ENCODE results near the gene HMGXB4. TPM values are rescaled to one million over a fixed set of nuclear protein-coding genes. Genes with fewer than 3 reads are reported as not detected.

Gene HMGXB4
- total RNA-seq, 1 donor from 2014 or later = 45.7 TPM

DNA sequence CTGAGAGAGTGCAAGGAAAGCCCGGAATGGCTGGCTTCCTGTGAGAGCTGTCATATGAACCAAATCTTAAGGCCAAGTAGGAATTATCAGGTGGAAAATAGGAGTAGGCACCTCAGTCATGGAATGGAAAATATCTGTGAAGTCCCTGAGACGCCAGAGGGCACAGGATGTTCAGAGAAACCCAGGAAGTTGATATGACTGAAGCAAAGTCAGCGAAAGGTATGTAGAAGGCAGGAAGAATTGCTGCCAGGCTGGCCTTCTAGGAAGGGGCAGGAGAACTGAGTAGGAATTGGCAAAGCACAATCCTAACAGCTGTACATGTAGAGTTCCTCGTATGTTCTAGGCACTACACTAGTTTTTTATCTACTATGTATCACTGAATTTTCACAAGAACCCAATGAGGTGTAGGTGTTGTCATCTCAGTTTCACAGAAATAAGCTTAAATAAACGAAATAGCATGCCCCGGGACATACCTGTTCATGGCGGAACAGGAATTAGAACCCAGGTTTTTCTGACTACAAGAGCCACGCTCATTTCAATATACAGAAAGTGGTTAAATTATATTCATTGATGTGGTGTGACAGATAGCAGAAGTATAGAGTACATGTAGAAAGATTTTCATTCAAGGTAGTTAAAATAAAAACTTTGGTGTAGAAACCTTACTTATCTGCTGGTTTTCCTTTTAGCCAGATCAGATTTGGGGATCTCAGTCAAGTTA lies 17.0 kb downstream of the HMGXB4 start:
- H3K27ac Mint-ChIP-seq = peak overlapping the region; percentile 70

DNA sequence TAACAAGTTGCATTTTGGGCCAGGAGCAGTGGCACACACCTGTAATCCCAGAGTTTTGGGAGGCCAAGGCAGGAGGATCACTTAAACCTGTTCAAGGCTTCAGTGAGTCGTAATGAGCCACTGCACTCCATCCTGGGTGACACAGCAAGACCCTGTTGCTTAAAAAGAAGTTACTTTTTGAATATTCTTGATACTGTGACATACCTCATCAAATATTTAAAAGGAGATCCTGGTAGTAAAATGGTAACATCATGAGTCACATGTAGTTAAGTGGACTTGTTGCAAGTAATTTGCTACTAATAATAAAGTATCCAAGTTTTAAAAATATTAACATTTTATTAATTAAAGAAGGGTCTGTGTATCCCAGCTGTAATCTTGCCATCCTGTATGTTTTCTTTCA lies 18.3 kb downstream of the HMGXB4 start:
- Mint-ChIP-seq H3K27ac (no peak overlapping the region), H3K9me3 (no peaks in the 10 kb centered on the region), H3K27me3 (ENCODE audit: insufficient read depth) (no peaks in the 10 kb centered on the region), H3K4me3 (no peak overlapping the region), H3K4me1 (ENCODE audit: low read depth) (peaks cover 51% of the 10 kb centered on the region), H3K36me3 (ENCODE audit: low read depth) (peaks cover 40% of the 10 kb centered on the region)
- intact Hi-C loops (cut with micrococcal nuclease) = no loop called here
- DNase-seq (ENCODE audit: low spot score) = no peak

More for the DNA sequence above, 17.0 kb downstream of the HMGXB4 start:
- Mint-ChIP-seq H3K4me3 (no peak overlapping the region), H3K4me1 (ENCODE audit: low read depth) (peaks cover 42% of the 10 kb centered on the region), H3K36me3 (ENCODE audit: low read depth) (peaks cover 38% of the 10 kb centered on the region), H3K27me3 (ENCODE audit: insufficient read depth) (no peaks in the 10 kb centered on the region), H3K9me3 (no peaks in the 10 kb centered on the region)
- intact Hi-C loops (cut with micrococcal nuclease) = no loop called here
- DNase-seq (ENCODE audit: low spot score) = no peak

DNA sequence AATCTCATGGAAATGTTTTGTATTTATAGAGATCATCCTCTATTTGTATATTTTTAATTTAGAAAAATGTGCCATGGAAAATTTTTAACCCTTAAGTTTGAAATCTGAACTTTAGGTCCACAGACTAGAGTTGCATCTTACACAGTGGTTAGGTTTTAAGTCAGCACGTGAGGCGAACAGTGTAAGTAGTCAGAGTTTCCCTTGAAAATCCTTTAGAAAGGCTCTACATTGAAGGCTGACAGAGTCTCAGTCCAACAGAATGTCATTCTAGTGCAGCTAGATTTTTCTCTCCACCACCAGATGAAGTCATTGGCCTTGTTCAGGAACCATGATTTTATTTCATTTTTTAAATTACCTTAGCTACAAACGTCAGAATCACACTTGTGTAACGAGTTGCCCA lies 18.7 kb downstream of the HMGXB4 start:
- Mint-ChIP-seq H3K36me3 (ENCODE audit: low read depth) (peaks cover 43% of the 10 kb centered on the region), H3K4me3 (no peak overlapping the region), H3K9me3 (no peaks in the 10 kb centered on the region), H3K4me1 (ENCODE audit: low read depth) (peaks cover 54% of the 10 kb centered on the region), H3K27me3 (ENCODE audit: insufficient read depth) (no peaks in the 10 kb centered on the region), H3K27ac (no peak overlapping the region)
- intact Hi-C loops (cut with micrococcal nuclease) = no loop called here
- DNase-seq (ENCODE audit: low spot score) = no peak

DNA sequence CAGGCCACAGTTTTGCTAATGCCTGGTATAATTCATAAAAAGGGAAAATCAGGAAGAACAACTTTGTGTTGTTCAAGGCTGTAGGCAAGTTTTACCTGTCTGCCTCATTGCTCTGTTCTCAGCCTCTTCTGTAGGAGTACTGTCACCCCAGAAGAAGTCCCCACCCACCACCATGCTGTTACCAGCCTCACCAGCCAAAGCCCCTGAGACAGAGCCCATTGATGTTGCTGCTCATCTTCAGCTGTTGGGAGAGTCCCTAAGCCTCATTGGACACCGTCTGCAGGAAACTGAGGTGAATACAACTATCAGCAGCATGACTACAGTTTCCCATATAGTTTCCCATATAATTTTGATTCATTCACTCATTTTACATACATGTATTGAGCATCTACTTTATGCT lies 30.8 kb downstream of the HMGXB4 start:
- no peaks in the 10 kb centered on the region for H3K27me3 Mint-ChIP-seq (ENCODE audit: insufficient read depth)
- no peak for DNase-seq (ENCODE audit: low spot score)
- no peak overlapping the region for H3K27ac Mint-ChIP-seq
- intact Hi-C loops (cut with micrococcal nuclease) = no loop called here
- no peak overlapping the region for H3K4me3 Mint-ChIP-seq
- H3K4me1 Mint-ChIP-seq (ENCODE audit: low read depth) = peaks cover 8% of the 10 kb centered on the region
- peaks cover 31% of the 10 kb centered on the region for H3K36me3 Mint-ChIP-seq (ENCODE audit: low read depth)
- no peaks in the 10 kb centered on the region for H3K9me3 Mint-ChIP-seq

DNA sequence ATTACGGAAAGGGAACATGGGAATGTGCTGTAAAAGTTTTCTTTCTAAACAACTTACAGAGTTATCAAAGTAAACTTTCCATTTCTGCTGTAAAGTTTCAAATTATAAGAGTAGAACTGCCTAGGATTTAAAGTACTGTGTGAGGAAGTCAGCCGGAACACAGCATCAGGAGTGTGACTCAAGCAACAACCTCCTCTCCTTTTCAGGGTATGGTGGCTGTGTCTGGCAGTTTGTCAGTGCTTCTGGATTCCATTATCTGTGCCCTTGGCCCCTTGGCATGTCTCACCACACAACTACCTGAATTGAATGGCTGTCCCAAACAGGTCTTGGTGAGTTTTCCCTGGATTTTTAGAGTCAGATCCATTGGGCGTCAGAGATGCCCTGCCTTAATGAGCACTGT lies 35.5 kb downstream of the HMGXB4 start:
- Mint-ChIP-seq H3K9me3 (no peaks in the 10 kb centered on the region), H3K27ac (no peak overlapping the region), H3K4me3 (no peak overlapping the region), H3K27me3 (ENCODE audit: insufficient read depth) (no peaks in the 10 kb centered on the region), H3K36me3 (ENCODE audit: low read depth) (peaks cover 42% of the 10 kb centered on the region), H3K4me1 (ENCODE audit: low read depth) (peaks cover 3% of the 10 kb centered on the region)
- DNase-seq (ENCODE audit: low spot score) = no peak
- intact Hi-C loops (cut with micrococcal nuclease) = no loop called here

DNA sequence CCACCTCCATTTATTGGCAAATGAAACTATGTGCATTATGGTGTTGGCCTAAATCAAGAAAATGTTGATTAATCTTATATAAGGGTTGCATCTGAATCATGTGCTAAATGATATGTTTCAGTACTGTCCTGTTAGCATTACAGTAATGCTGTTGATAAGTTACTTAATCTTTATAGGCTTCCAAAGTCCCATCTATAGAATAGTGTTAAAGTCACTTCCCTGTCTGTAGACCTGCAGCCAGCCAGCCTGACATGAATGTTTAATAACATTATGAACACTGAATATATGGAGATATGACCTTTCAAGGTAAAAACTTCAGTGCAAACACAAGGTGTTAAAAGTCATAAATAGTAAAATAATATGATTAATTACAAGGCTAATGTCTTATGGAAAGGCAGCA lies 38.8 kb downstream of the HMGXB4 start:
- Mint-ChIP-seq H3K27me3 (ENCODE audit: insufficient read depth) (peaks cover 4% of the 10 kb centered on the region), H3K4me3 (no peak overlapping the region)

DNA sequence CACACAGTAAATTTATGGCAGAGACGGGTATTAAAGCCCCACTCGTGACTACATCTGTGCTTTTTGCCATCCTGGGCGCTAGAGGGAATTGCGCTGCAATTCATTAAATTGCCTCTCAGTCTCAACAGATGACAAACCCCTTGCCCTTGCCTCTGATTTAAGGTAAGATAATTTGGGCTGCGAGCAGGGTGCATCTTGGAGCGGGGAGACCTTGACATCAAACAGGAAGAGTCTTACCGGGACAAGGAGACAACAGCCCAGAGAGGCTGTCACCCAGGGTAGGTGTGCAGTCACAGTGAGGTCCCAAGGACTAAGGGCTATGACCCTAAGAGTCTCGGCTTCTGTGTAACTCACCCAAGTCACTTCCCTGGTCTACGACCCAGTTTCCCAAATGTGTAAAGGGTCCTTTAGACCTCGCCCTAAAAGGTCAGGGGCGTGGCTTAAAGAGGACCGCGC lies 42.0 kb downstream of the HMGXB4 start:
- no peak for DNase-seq (ENCODE audit: low spot score)
- Mint-ChIP-seq H3K36me3 (ENCODE audit: low read depth) (peaks cover 18% of the 10 kb centered on the region), H3K4me1 (ENCODE audit: low read depth) (peaks cover 30% of the 10 kb centered on the region), H3K4me3 (peak overlapping the region; percentile 91), H3K9me3 (no peaks in the 10 kb centered on the region), H3K27me3 (ENCODE audit: insufficient read depth) (peaks cover 7% of the 10 kb centered on the region), H3K27ac (peak overlapping the region; percentile 97)
- intact Hi-C loops (cut with micrococcal nuclease) = no loop called here

More for the DNA sequence above, 38.8 kb downstream of the HMGXB4 start:
- DNase-seq (ENCODE audit: low spot score) = no peak
- H3K36me3 Mint-ChIP-seq (ENCODE audit: low read depth) = peaks cover 35% of the 10 kb centered on the region
- H3K4me1 Mint-ChIP-seq (ENCODE audit: low read depth) = peaks cover 23% of the 10 kb centered on the region
- H3K9me3 Mint-ChIP-seq = no peaks in the 10 kb centered on the region
- H3K27ac Mint-ChIP-seq = no peak overlapping the region
- intact Hi-C loops (cut with micrococcal nuclease) = no loop called here

DNA sequence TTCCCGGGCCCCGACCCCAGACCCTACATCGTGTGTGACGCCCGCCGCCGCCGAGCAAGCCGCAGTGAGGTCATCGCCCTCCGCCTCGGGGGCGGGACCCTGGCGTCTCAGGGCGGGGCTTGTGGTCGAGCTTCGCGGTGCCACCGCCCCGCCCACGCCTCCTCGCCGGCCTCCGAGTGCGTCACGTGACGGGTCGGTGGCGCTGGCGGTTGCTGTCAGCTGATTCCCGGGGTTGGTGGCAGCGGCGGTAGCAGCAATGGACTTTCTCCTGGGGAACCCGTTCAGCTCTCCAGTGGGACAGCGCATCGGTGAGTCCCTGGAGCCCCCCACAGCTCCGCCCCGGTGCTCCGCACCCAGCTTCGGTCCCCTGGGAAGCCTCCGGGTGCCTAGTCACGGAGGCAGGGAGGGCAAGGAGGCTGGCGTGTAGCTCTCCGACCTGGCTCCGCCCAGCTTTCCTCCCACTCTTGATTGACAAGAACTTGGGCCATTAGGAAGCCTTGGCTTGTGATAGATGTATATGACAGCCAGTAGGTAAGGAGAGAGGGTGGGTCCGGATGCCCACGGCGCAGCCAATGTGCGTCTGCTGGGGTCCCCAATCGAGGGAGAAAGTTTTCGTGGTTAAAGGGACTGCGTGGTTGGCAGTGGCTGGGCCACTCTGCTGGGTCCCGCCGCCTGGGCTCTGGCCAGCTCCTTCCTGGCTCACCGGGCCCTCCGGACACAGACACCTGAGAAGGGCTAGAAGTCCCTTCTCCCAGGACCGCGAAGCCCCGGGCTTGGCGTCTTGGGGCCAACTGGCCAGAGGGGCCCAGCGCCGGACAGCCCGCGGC lies 42.6 kb downstream of the HMGXB4 start, which contains the start of gene TOM1:
TOM1 (plus strand) TSS at position 222 of the 827 bp plus-strand sequence; CDS start at position 257, 35 bp downstream.
- peaks cover 7% of the 10 kb centered on the region for H3K27me3 Mint-ChIP-seq (ENCODE audit: insufficient read depth)
- peak within 1 kb of the TSS; percentile 91 for H3K4me3 Mint-ChIP-seq
- DNase-seq (ENCODE audit: low spot score) = peak; percentile 95
- no peaks in the 10 kb centered on the region for H3K9me3 Mint-ChIP-seq
- H3K27ac Mint-ChIP-seq = peak within 1 kb of the TSS; percentile 97
- peaks cover 30% of the 10 kb centered on the region for H3K4me1 Mint-ChIP-seq (ENCODE audit: low read depth)
- H3K36me3 Mint-ChIP-seq (ENCODE audit: low read depth) = peaks cover 18% of the 10 kb centered on the region
- intact Hi-C loops (cut with micrococcal nuclease) = loop anchor here (1.0 to 2.0 kb wide), 2 partner anchors 42 to 101 kb away; partner anchors contain the start of gene MCM5

DNA sequence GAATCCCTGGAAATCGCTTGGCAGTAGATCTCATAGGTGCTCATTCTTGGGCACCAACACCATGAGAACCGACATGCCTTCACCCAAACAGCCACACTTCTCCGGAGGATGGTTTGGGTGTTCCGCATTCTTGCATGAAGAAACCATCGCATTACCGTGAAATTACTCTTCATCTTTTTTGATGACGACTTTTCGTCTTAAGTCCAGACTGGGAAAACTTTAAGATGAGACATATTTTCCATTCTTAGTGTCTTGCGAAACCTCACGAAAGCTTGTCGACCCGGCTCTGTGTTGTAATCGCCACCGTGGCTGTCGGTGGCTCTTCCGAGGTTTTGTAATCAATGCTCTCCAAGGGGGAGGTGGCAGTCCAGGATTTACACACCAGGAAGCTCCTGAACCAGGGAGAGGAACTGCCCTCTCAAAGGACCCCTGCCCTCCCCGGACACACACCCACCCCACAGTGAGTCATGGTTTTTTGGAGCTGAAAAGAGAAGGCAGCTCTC lies 44.1 kb downstream of the HMGXB4 start:
- intact Hi-C loops (cut with micrococcal nuclease) = loop anchor here (2.0 kb wide), 1 partner anchor 99 kb away; the partner anchor contains the start of gene MCM5
- Mint-ChIP-seq H3K9me3 (no peaks in the 10 kb centered on the region), H3K27me3 (ENCODE audit: insufficient read depth) (peaks cover 7% of the 10 kb centered on the region), H3K36me3 (ENCODE audit: low read depth) (peaks cover 13% of the 10 kb centered on the region), H3K4me1 (ENCODE audit: low read depth) (peaks cover 42% of the 10 kb centered on the region), H3K27ac (peak overlapping the region; percentile 78), H3K4me3 (peak overlapping the region; percentile 91)
- no peak for DNase-seq (ENCODE audit: low spot score)

DNA sequence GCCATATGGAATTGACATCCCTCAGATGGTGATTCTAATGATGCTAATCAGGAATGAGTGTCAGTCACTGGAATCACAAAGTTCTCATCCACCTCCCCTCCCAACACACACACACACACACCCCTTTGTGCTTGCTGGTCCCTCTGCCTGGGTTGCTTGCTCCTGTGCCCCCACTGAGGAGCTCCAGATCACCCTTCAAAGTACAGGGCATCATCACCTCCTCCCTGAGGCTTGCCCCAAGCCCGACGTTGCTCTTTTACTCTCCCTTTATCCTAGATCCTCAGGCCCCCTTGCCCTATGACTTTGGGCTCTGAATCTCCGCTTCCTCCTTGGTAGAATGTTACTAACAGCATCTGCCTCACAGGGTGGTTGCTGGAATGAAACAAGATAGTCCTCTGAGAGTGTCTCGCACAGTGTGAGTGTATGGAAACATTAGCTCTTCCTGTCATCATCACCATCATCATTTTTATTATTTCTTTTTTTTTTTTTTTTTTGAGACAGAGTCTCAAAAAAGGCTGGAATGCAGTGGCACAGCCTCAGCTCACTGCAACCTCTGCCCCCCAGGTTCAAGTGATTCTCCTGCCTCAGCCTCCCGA lies 45.8 kb downstream of the HMGXB4 start:
- DNase-seq (ENCODE audit: low spot score) = no peak
- H3K36me3 Mint-ChIP-seq (ENCODE audit: low read depth) = peaks cover 8% of the 10 kb centered on the region
- intact Hi-C loops (cut with micrococcal nuclease) = no loop called here
- H3K4me1 Mint-ChIP-seq (ENCODE audit: low read depth) = peaks cover 45% of the 10 kb centered on the region
- H3K27ac Mint-ChIP-seq = no peak overlapping the region
- H3K4me3 Mint-ChIP-seq = no peak overlapping the region
- no peaks in the 10 kb centered on the region for H3K9me3 Mint-ChIP-seq
- H3K27me3 Mint-ChIP-seq (ENCODE audit: insufficient read depth) = peaks cover 7% of the 10 kb centered on the region

DNA sequence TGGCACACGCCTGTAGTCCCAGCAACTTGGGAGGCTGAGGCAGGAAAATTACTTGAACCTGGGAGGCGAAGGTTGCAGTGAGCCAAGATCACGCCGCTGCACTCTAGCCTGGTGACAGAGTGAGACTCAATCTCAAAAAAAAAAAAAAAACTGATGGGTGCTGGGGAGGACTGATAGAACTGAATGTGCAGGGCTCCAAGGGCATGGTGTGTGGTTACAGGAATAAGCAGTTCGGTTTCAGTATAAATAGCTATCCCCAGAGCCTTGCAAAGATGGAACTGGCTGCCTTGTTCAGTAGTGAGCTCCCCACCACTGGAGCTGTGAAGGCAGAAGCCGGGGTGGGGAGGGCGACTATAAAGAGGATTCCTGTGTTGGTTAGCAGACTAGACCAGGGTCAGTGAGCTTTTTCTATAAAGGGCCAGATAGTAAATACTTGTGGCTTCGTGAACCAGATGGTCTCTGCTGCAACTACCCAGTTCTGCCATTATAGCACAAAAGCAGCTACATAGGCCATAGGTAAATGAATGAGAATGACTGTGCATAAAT lies 48.3 kb downstream of the HMGXB4 start:
- DNase-seq (ENCODE audit: low spot score) = no peak
- H3K36me3 Mint-ChIP-seq (ENCODE audit: low read depth) = peaks cover 8% of the 10 kb centered on the region
- H3K4me3 Mint-ChIP-seq = no peak overlapping the region
- H3K4me1 Mint-ChIP-seq (ENCODE audit: low read depth) = peaks cover 55% of the 10 kb centered on the region
- intact Hi-C loops (cut with micrococcal nuclease) = no loop called here
- no peak overlapping the region for H3K27ac Mint-ChIP-seq
- H3K27me3 Mint-ChIP-seq (ENCODE audit: insufficient read depth) = peaks cover 4% of the 10 kb centered on the region
- no peaks in the 10 kb centered on the region for H3K9me3 Mint-ChIP-seq

DNA sequence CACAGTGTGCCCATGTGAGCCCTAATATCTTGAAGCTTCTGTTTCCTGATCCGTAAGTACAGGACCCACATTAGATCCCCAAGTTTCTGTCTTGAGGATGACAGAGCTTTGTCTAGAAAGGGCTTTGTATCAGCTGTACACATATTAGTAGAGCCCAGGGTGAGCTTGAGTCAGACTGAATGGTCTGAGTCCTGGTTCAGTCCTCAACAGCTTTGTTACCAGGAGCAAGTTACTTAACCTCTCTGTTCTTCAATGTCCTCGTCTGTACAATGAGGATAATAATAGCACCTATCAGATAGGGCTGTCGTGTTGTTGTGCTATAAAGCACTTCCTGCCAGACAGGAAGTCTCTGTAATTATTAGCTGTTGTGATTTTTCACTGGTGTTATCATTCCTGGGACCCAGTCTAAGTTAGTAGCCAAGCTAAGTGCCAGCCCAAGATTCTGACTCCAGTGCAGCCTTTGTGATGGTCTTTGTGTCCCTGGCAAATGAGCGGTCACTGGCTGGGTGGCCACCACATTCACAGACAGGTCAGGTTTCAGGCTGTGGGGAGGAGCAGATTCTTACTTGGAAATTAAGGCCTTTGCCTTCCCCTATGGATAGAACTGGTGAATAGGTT lies 49.2 kb downstream of the HMGXB4 start:
- Mint-ChIP-seq H3K4me3 (no peak overlapping the region), H3K27me3 (ENCODE audit: insufficient read depth) (peaks cover 2% of the 10 kb centered on the region), H3K27ac (no peak overlapping the region), H3K9me3 (no peaks in the 10 kb centered on the region), H3K4me1 (ENCODE audit: low read depth) (peaks cover 56% of the 10 kb centered on the region), H3K36me3 (ENCODE audit: low read depth) (peaks cover 8% of the 10 kb centered on the region)
- DNase-seq (ENCODE audit: low spot score) = no peak
- intact Hi-C loops (cut with micrococcal nuclease) = no loop called here

Measured in activated T-helper 1 cell treated with anti-CD3 and anti-CD28 coated beads, Interleukin-12 subunit alpha, Interleukin-12 subunit beta, Interleukin-2, Interleukin-4 antibody, amounts not matched to agents 30 ng/mL and 10 ng/mL and 1 ng/mL, durations not matched to agents 14 hours and 24 hours and 36 hours (primary cell).